Fibroblast of skin of left biceps (primary cell): Measurements from ENCODE around the gene BCAS4.
"Not testable (repeated sequence)": the region's sequence is repeated elsewhere in the genome, so short reads cannot be mapped to it uniquely, and the experiment has no call there.

Experiments used
- DNase-seq, 2 experiments: peaks; one replicate each; pipeline ENCODE4 v3.0.0-alpha.2; 2013; ENCODE audit warnings: low read depth in 2 of 2

The BCAS4 gene

GRCh38 chr20:50771419-50772080 lies 23.3 kb upstream of the BCAS4 start:
- not testable (repeated sequence) for DNase-seq

- no peak for DNase-seq
These were observed 22.3 kb upstream of the BCAS4 start for GRCh38 chr20:50772420-50773185.

- no peak for DNase-seq
These were observed 20.3 kb upstream of the BCAS4 start for GRCh38 chr20:50774515-50774914.

GRCh38 chr20:50776122-50776817 lies 18.6 kb upstream of the BCAS4 start:
- no peak for DNase-seq

- DNase-seq: no peak
These were observed 17.5 kb upstream of the BCAS4 start for GRCh38 chr20:50777373-50777772.

- DNase-seq: not testable (repeated sequence)
These were observed 15.9 kb upstream of the BCAS4 start for GRCh38 chr20:50778994-50779393.

- DNase-seq: no peak
These were observed 11.5 kb upstream of the BCAS4 start for GRCh38 chr20:50783390-50783789.

- DNase-seq: no peak
These were observed 11.0 kb upstream of the BCAS4 start for GRCh38 chr20:50783903-50784302.

- DNase-seq: no peak
These were observed 10.4 kb upstream of the BCAS4 start for GRCh38 chr20:50784464-50784863.

- DNase-seq: no peak
These were observed 8.2 kb upstream of the BCAS4 start for GRCh38 chr20:50786703-50787102.

- no peak for DNase-seq
These were observed 7.7 kb upstream of the BCAS4 start for GRCh38 chr20:50787181-50787580.

GRCh38 chr20:50788045-50788991 lies 6.5 kb upstream of the BCAS4 start:
- DNase-seq: peak; percentile 41 to 50

GRCh38 chr20:50789968-50790650 lies 4.8 kb upstream of the BCAS4 start:
- no peak for DNase-seq

GRCh38 chr20:50790651-50791277 lies 4.1 kb upstream of the BCAS4 start:
- peak; percentile 81 to 83 for DNase-seq

GRCh38 chr20:50792708-50793574 lies 1.9 kb upstream of the BCAS4 start:
- DNase-seq: no peak

GRCh38 chr20:50793575-50794016 lies 1.3 kb upstream of the BCAS4 start:
- DNase-seq: not testable (repeated sequence)

GRCh38 chr20:50794181-50794845 lies 548 bp upstream of the BCAS4 start:
- no peak for DNase-seq

- DNase-seq: no peak
These were observed 2.3 kb downstream of the BCAS4 start for GRCh38 chr20:50797142-50797541.

- DNase-seq: no peak
These were observed 3.8 kb downstream of the BCAS4 start for GRCh38 chr20:50798650-50799049.
